Erythroblast (primary cell): ENCODE measurements around the gene CFAP100.

ENCODE experiments used
- DNase-seq, 2 experiments: peaks; one replicate each; lab custom pipeline; 2025; lab: John Stamatoyannopoulos, UW
- GATA1 ChIP-seq: IDR thresholded peaks from 2 replicates; pipeline ENCODE4 v1.6.1; 2011; ENCODE audit warnings: low read depth, mild to moderate bottlenecking, control low read depth, low read length, moderate library complexity
- POLR2A ChIP-seq: IDR thresholded peaks from 2 replicates; pipeline ENCODE4 v1.6.1; 2011; ENCODE audit warnings: mild to moderate bottlenecking, low read length

CFAP100 gene

DNA sequence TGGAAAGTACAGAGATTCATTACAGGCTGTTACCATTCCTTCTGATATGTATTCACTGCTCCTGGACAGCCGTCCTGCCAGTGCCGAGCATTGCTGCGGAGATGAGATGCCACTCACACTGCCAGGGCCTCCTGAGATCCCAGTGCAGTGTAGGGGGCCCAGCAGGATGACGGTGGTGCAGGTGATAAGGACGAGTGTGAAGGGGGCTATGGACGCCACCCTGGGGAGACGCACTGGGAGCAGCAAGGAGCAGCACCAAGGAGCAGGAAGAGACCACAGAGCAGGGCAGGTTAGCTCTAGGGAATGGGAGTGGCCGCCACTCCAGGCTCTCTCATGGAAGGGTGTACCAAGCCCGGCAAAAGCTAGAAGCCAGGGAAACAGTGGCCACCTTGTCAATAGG is 33.5 kb upstream of the CFAP100 start:
- DNase-seq = no peak
- TF ChIP-seq POLR2A (no peak), GATA1 (no peak)

DNA sequence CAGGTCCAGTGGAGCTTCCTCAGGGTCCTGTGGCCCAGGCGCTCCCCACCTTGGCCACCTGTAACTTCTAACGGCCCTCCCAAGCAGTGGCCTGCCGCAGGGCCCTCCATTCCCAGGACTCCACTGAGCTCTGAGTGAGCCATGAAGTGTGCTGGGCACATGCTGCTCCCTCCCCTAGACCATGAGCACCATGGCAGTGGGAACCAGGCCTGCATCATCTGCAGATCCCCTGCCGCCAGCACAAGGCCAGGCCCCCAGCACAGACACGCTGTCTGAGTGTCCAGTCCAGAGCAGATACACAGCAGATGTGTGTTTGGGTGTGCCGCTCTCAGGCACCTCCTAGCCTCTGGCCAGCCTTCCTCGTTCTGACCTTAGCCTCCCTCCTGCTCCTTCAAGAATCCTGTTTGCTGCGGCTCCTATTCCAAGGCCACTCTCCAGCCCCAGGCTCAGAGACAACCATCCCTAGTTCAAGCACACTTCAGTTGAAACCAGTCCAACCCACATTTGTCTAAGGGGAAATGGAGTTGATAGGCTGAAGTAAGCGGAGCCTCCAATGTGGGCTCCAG is 30.5 kb upstream of the CFAP100 start:
- TF ChIP-seq POLR2A (no peak), GATA1 (no peak)

DNA sequence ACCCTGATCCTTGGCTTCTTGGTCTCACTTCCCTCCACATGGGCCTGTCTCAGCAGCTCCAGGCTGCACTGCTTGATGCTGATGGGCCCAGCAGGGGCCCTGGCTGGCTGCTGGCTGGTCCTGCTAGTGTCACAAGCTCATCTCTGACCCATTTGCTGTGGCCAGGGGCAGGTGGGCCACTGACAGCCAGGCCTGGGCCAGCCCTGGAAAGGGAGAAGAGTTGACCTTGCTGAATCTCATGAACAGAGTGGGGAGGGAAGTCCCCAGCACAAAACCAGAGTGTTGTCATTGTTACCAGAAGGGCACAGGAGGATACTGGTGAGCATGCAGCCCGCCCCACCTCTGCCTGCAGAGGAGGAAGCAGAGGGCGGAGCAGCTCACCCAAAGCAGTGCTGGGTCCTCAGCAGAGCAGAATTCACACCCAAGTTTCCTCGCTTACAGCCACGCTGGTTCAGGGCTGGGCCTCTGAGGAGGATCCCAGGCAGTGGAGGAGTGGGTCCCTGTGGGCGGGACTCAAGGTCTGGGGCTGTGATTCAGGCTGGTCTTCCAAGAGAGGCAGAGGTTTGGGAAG is 29.9 kb upstream of the CFAP100 start:
- no peak for DNase-seq
- TF ChIP-seq POLR2A (no peak), GATA1 (no peak)

More for the DNA sequence above, 30.5 kb upstream of the CFAP100 start:
- DNase-seq = no peak

DNA sequence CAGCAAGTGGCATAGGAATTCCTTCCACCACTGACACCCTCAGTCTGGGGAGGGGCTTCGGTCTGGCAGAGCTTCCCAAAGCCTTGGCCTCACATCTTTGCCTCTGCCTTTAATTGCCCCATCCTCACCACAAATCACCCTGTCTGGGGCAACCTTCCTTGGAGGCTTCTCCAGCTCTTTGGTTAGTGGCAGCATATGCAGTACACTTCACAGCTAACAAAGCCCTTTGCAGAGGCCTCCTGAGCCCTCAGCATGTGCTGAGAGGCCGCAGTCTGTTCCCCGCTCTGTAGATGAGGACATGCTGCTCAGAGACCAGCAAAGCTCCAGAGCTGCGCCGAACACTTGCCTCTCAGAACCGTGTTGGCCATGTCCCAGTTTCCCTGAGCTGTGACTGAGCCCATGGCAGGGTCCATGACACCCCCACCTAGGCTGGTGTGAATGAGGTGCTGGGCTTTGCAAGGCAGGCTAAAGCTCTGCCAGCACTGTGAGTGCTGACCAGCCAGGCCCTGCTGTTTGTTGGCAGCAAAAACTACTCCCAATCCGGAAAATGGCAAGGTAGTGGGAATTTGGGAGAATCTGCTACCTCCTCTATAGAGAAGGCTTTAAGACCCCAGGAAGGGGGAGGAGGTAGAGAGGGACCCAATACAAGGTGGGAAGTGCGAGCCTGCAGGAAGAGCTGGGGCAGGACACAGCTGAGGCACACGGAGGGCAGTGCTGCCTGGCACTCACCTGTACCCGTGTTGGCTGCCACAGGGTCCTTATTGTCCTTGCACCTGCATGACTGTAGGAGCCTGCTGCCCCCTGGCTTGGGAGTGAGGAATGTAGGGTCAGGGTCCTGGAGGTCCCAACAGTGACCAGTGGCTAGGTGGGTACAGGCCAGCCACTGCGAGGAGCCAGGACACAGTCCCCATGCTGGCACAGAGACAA is 29.1 kb upstream of the CFAP100 start:
- DNase-seq = peak in 1 of 2 experiments; percentile 5
- TF ChIP-seq POLR2A (no peak), GATA1 (no peak)

DNA sequence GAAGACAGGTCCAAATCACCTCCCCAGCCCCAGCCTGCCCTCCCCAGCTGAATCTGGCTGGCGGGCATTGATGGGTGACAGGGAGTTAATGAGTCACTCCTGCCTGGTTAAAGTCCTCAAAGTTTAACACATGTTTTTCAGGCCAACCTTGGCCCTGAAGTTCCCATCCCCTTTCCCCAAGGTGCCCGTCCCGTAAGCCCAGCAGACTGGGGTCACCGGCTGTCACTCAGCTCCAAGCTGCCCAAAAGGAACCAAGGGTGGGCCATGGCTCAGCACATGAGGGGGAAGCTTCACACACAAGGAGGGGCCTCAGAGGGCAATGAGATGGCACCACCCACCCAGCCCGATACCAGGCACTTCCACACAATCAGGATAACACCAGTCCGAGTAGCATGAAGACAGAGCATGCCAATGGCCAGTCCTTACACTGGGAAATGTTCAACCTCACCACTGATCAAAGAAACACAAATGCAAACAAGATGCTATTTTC is 27.3 kb upstream of the CFAP100 start:
- TF ChIP-seq POLR2A (no peak), GATA1 (no peak)
- no peak for DNase-seq

DNA sequence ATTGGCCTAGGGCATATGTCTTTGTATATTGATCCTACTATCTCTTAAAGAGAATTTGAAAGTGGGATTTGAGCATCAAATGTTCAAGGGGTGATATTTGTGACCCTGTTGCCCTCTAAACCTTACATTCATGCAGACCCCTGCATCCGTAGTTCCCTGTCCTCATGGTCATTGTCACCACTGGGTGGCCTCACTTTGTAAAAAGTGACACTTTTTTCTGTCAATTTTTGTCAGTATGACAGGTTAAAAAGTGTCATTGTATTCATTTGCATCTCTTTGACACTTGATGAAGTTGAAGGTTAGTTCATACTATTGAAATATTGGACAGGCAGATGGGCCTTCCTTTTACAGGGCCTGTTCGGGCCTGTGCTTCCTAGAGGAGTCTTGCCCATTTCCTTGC is 25.2 kb upstream of the CFAP100 start:
- DNase-seq = no peak
- TF ChIP-seq POLR2A (no peak), GATA1 (no peak)

DNA sequence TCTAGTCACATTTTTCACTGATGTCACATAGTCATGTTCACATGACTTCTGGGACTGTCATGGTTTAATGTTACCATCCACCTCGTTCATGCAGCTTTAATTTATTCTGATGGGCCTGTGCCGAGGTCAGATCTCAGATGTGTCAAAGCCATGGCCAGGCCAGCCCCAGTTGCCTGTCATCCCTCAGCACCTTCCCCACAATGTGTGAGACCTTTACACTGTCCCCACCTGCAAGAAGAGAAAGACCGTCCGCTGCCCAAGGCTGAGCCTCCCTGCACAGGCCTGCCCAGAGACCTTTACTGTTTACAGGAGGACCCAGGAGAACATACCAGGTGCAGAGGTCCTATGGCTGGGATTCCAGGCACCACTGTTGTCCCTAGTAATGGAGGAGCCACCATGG is 24.7 kb upstream of the CFAP100 start:
- no peak for TF ChIP-seq GATA1
- TF ChIP-seq POLR2A = no peak
- DNase-seq = no peak

DNA sequence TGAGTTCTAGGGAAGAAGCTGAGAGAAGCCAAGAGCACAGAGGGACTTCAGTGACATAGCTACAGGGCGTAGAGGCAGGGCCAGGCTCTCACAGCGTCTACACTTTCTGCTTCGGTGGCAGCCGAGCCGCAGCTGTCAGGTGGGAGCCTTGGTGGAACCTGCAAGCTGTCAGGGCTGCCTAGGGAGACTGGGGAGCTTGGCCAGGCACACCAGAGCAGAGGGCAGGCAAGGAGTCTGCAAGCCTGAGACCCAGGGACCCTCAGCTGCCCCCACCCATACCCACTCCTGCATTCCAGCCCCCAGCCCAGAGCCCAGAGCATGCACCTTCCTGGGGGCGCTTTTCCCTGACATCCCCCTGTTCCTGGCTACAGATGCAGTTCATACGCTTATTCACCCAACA is 24.1 kb upstream of the CFAP100 start:
- TF ChIP-seq GATA1 (no peak), POLR2A (no peak)
- no peak for DNase-seq

DNA sequence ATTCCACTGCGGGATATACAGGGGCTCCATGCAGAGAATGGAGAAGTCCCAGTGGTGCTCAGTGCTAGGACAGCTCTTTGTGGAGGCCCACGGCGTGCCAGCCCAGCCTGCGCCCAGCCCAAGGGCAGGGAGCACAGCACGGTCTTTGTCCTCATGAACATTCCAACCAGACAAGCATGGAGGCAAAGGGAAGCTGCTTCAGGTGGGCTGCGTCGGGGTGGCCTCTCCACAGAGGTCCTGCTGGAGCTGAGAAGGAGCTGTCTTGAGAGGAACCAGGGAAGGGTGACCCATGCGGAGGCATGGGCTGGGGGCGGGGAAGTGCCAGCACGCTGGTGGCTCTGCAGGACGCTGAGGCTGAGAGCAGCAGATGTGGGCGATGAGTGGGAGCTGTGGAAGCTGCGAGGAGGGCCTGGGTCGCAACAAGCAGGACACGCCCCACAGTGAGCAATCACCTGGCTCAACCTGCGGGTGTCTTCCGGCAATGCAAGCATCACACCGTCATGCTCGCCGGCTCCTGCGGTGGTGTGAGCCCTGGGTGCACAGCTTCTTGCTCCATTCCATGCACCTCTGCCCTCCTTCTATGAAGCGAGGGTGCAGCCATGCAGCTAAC is 23.5 kb upstream of the CFAP100 start:
- no peak for DNase-seq
- TF ChIP-seq GATA1 = no peak
- no peak for TF ChIP-seq POLR2A

DNA sequence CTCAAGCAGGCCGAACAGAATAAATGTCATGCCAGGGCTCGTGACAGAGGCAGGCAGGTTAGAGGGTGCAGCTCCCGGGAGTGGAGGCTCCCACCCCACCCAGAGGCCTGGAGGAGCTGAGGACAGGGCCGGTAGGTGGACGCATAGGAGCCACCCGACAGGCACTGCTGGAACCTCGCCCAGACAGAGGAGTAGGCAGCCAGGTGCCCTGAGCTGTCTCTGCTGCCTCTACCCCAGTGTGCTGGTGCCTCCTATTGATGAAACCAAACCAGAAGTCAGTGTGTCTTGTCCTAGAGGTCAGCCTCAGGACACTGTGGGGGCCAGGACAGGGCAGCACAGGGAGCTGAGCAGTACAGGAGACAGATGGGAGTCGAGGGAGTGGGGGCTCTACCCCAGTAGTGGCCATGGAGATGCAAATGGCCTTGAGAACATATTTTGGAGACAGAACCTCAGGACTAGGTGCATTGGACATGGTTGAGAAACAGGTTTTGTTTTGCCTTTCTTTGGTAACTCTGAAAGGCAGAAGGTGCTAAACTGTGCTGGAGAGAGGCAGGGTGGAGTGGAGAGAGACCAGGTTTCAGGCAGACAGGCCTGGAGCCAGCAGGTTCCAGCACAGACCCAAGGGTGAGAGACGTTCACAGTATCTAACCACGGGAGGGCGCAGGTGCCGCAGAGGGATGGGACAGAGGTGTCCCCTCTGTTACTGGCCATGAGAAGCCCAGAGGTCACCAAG is 22.1 kb upstream of the CFAP100 start:
- DNase-seq = no peak
- TF ChIP-seq GATA1 = no peak

DNA sequence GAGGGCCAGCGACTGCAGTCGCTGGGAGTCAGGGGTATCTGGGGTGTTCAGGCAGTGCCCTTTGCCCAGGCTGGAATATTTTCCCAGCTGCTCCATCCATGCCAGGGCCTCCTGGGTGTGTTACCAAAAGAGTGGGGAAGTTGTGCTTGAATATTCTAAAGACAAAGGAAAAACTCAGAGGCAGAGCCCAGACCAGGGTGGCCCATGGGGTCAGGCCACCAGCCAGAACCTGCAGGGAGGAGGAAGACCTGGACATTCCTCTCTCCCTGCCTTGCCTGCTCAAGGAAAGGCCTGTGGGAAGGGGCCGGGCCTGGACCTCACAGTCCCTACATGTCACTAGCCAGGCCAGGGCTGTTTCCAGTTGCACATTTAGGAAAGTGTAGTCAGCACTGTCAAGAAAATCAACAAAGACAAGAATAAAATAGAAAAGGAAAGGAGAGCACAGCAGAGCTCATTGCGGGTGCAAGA is 21.5 kb upstream of the CFAP100 start:
- no peak for DNase-seq
- TF ChIP-seq GATA1 (no peak), POLR2A (no peak)

DNA sequence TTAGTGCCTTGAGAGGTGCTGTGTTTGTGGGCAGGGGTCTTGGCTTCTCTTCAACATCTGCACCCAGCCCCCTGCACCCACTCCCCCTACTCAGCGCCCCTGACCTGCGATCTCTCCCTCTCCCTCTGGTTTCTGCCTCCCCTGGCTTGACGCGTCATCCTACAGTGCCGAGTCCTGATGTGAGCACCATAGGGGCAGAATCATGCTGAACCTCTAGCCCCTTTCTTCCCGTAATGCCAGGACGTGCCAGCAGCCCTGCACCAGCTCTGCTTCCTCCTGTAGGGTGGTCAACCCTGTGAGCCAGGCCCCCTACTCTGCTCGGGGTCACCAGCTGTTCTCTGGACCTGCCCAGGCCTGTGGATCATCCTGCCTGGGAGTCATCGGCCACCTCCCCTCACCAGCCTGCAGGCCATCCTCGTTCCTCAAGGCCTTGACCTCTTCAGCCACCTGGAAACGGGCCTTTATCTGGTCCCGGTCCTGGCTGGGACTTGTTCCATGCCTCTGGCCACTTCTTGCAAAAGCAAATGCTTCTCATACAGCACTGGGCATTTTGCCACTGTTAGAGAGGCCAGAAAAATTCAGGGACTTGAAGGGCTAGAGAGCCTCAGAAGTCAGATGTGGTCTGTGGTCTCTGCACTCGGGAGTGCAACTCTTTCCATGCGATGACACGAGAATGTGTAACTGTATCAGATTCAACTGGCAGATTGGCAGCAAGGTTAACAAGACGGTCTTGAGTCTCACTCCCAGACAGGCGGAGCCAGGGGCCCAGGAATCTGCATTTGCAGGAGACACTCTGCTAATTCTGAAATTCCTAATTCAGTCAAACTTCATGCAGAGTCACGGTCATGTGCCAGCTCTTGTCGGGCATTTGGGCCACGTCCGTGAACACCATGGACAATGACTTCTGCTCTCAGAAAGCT is 20.8 kb upstream of the CFAP100 start:
- no peak for DNase-seq
- no peak for TF ChIP-seq POLR2A
- TF ChIP-seq GATA1 = no peak
